ENCODE data around the gene RSPH3.

GRCh38 chr6:159047891-159048685 is 48.1 kb upstream of the RSPH3 start:
- TF ChIP-seq EZH2phosphoT487 (IDR thresholded peaks at IDR 0.05; ENCODE audit: borderline replicate concordance) (no peak), SRF (IDR thresholded peaks at IDR 0.05; ENCODE audit: low read depth) (no peak), ZNF274 (IDR thresholded peaks at IDR 0.05; ENCODE audit: low read depth, low read length) (no peak), TCF7L2 (IDR thresholded peaks at IDR 0.05; ENCODE audit: borderline replicate concordance, extremely low read depth, insufficient read depth, insufficient read length) (no peak), POLR2A (IDR thresholded peaks at IDR 0.05; ENCODE audit: borderline replicate concordance, extremely low read depth, insufficient read depth, insufficient read length) (no peak), EZH2 (IDR thresholded peaks at IDR 0.05) (no peak)

Data from HCT116 (cell line).